ENCODE results near the gene ERFE. TPM values are rescaled to one million over a fixed set of nuclear protein-coding genes. Genes with fewer than 3 reads are reported as not detected.

ERFE gene
- total and polyA plus RNA-seq, 9 of the 15 experiments (the other 6 are each of a cell fraction or from before 2014, with no cell fraction given), result 0.55 to 8.2 (median 3.7) TPM

DNA sequence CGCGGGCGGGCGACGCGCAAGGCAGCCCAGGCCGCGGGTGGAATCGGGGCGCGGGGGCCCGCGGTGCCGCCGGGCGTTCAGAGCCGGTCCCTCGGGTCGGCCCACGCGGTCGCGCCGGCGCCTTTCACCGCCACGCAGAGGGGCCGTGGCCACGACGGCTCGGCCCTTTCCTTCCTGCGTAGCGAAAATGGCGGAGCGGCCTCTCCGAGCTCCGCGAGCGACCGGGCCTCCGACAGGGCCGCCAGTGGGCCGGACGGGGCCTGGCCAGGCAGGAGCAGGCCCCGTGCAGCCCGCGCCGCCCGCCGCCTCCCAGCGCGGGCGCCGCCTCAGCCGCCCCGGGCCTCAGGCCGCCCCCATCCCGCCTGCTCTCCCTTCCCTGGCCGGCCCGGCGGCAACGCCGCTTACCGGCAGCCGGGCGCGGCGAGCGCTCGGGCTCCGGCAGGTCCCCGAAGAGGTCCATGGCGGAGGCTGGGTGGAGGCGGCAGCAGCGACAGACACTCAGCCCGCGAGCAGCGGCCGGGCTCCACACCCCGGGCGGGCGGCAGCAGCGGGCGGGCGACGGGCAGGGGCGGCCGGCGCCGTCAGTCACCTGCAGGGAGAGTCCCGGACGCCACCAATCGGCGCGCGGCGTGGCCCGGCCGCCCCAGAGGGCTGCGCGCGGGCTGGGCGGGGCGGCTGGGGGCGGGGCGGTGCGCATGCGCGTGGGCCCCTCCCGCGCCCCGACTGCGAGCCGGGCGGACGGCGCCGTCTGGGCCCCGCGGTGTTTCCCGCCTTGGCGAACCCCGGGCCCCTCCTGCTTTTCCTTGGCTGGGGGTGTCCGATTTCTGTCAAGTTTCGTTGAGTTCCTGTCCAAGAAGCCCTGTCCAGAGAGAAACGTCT, 44.6 kb downstream of the ERFE start, which contains the start of gene ILKAP (continued):
- TF ChIP-seq, protein P1, sequence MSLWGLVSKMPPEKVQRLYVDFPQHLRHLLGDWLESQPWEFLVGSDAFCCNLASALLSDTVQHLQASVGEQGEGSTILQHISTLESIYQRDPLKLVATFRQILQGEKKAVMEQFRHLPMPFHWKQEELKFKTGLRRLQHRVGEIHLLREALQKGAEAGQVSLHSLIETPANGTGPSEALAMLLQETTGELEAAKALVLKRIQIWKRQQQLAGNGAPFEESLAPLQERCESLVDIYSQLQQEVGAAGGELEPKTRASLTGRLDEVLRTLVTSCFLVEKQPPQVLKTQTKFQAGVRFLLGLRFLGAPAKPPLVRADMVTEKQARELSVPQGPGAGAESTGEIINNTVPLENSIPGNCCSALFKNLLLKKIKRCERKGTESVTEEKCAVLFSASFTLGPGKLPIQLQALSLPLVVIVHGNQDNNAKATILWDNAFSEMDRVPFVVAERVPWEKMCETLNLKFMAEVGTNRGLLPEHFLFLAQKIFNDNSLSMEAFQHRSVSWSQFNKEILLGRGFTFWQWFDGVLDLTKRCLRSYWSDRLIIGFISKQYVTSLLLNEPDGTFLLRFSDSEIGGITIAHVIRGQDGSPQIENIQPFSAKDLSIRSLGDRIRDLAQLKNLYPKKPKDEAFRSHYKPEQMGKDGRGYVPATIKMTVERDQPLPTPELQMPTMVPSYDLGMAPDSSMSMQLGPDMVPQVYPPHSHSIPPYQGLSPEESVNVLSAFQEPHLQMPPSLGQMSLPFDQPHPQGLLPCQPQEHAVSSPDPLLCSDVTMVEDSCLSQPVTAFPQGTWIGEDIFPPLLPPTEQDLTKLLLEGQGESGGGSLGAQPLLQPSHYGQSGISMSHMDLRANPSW (CRISPR knock-in tag; IDR thresholded peaks at IDR 0.05), result no peak
- TF ChIP-seq, protein P2, sequence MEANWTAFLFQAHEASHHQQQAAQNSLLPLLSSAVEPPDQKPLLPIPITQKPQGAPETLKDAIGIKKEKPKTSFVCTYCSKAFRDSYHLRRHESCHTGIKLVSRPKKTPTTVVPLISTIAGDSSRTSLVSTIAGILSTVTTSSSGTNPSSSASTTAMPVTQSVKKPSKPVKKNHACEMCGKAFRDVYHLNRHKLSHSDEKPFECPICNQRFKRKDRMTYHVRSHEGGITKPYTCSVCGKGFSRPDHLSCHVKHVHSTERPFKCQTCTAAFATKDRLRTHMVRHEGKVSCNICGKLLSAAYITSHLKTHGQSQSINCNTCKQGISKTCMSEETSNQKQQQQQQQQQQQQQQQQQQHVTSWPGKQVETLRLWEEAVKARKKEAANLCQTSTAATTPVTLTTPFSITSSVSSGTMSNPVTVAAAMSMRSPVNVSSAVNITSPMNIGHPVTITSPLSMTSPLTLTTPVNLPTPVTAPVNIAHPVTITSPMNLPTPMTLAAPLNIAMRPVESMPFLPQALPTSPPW (CRISPR knock-in tag; IDR thresholded peaks at IDR 0.05), result peak; percentile 85
- TF ChIP-seq RBM34 (IDR thresholded peaks at IDR 0.05; ENCODE audit: borderline replicate concordance, insufficient read depth, low read length), result no peak
- peak; percentile 34; the same call in 1 of the 2 replicates for TF ChIP-seq ELF1 (tag; IDR thresholded peaks at IDR 0.05)
- peak; percentile 73; the same call in 1 of the 2 replicates for TF ChIP-seq PHF8 (IDR thresholded peaks at IDR 0.05; ENCODE audit: borderline replicate concordance, low read length)
- TF ChIP-seq, protein P3, sequence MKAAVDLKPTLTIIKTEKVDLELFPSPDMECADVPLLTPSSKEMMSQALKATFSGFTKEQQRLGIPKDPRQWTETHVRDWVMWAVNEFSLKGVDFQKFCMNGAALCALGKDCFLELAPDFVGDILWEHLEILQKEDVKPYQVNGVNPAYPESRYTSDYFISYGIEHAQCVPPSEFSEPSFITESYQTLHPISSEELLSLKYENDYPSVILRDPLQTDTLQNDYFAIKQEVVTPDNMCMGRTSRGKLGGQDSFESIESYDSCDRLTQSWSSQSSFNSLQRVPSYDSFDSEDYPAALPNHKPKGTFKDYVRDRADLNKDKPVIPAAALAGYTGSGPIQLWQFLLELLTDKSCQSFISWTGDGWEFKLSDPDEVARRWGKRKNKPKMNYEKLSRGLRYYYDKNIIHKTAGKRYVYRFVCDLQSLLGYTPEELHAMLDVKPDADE (conservative IDR thresholded peaks at IDR 0.05; ENCODE audit: control insufficient read depth, low read depth, low read length), result 0 out of 2 replicates have a peak, but pooled peaks have one; percentile 28
- peak; percentile 44; the same call in 1 of the 2 replicates for TF ChIP-seq BHLHE40 (IDR thresholded peaks at IDR 0.05; ENCODE audit: low read length)
- TF ChIP-seq, protein P4, sequence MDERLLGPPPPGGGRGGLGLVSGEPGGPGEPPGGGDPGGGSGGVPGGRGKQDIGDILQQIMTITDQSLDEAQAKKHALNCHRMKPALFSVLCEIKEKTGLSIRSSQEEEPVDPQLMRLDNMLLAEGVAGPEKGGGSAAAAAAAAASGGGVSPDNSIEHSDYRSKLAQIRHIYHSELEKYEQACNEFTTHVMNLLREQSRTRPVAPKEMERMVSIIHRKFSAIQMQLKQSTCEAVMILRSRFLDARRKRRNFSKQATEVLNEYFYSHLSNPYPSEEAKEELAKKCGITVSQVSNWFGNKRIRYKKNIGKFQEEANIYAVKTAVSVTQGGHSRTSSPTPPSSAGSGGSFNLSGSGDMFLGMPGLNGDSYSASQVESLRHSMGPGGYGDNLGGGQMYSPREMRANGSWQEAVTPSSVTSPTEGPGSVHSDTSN (CRISPR knock-in tag; IDR thresholded peaks at IDR 0.05; ENCODE audit: low read depth), result no peak
- TF ChIP-seq, protein P4 (tag; conservative IDR thresholded peaks at IDR 0.05; ENCODE audit: low read depth), result no peak
- TF ChIP-seq, protein P5, sequence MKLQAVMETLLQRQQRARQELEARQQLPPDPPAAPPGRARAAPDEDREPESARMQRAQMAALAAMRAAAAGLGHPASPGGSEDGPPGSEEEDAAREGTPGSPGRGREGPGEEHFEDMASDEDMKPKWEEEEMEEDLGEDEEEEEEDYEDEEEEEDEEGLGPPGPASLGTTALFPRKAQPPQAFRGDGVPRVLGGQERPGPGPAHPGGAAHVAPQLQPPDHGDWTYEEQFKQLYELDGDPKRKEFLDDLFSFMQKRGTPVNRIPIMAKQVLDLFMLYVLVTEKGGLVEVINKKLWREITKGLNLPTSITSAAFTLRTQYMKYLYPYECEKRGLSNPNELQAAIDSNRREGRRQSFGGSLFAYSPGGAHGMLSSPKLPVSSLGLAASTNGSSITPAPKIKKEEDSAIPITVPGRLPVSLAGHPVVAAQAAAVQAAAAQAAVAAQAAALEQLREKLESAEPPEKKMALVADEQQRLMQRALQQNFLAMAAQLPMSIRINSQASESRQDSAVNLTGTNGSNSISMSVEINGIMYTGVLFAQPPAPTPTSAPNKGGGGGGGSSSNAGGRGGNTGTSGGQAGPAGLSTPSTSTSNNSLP (IDR thresholded peaks at IDR 0.05; ENCODE audit: borderline replicate concordance, low read depth, low read length), result no peak
- TF ChIP-seq POLR2AphosphoS5 (IDR thresholded peaks at IDR 0.05; ENCODE audit: control insufficient read depth, insufficient read depth, low read depth, low read length), result 0 out of 2 replicates have a peak, but pooled peaks have one; percentile 33
- peak; percentile 32; the same call in 1 of the 2 replicates for TF ChIP-seq ZNF766 (CRISPR knock-in tag; conservative IDR thresholded peaks at IDR 0.05)
- TF ChIP-seq CHD1 (IDR thresholded peaks at IDR 0.05; ENCODE audit: low read length), result peak; percentile 61
- peak; percentile 85 for TF ChIP-seq L3MBTL2 (IDR thresholded peaks at IDR 0.05)
- TF ChIP-seq ZNF316 (IDR thresholded peaks at IDR 0.05), result no peak

Measured in K562 (cell line).